Suprapubic skin (tissue), 4 donors: ENCODE results near the gene RALGAPA2.

ENCODE experiments used
- EP300 ChIP-seq: sonication (generic); formaldehyde crosslinking; IDR thresholded peaks from one replicate; pipeline ENCODE4 v1.6.1; 2017; ENCODE audit warnings: antibody characterized with exemption
- POLR2A ChIP-seq, 2 donors: fragments of 450-650 bp; IDR thresholded peaks; one replicate each; pipeline ENCODE4 v1.6.1; 2017; ENCODE audit warnings: antibody characterized with exemption in 2 of 2, mild to moderate bottlenecking in 2 of 2, moderate library complexity in 2 of 2
- POLR2AphosphoS5 ChIP-seq, 3 donors: sonication (generic); formaldehyde crosslinking; IDR thresholded peaks; one replicate each; pipeline ENCODE4 v1.6.1; 2017; ENCODE audit warnings: antibody characterized with exemption in 3 of 3
- TF ChIP-seq, protein P1 (sequence below), 2 donors: fragments of 200-600 bp in 1 of 2; fragments of 450-650 bp in 1 of 2; sonication (generic) in 1 of 2; IDR thresholded peaks; one replicate each; pipeline ENCODE4 v1.5.1; 2016 to 2019; ENCODE audit warnings: antibody characterized with exemption in 2 of 2, mild to moderate bottlenecking in 1 of 2, moderate library complexity in 1 of 2

- TF ChIP-seq POLR2A (IDR thresholded peaks at IDR 0.05) (no peak), POLR2AphosphoS5 (IDR thresholded peaks at IDR 0.05) (no peak), EP300 (no peak)
- TF ChIP-seq, protein P1, sequence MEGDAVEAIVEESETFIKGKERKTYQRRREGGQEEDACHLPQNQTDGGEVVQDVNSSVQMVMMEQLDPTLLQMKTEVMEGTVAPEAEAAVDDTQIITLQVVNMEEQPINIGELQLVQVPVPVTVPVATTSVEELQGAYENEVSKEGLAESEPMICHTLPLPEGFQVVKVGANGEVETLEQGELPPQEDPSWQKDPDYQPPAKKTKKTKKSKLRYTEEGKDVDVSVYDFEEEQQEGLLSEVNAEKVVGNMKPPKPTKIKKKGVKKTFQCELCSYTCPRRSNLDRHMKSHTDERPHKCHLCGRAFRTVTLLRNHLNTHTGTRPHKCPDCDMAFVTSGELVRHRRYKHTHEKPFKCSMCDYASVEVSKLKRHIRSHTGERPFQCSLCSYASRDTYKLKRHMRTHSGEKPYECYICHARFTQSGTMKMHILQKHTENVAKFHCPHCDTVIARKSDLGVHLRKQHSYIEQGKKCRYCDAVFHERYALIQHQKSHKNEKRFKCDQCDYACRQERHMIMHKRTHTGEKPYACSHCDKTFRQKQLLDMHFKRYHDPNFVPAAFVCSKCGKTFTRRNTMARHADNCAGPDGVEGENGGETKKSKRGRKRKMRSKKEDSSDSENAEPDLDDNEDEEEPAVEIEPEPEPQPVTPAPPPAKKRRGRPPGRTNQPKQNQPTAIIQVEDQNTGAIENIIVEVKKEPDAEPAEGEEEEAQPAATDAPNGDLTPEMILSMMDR (IDR thresholded peaks at IDR 0.05), result no peak
These were observed 353.6 kb downstream of the RALGAPA2 start for GRCh38 chr20:20358801-20359200.
